ENCODE data around the gene COPS9.

DNA sequence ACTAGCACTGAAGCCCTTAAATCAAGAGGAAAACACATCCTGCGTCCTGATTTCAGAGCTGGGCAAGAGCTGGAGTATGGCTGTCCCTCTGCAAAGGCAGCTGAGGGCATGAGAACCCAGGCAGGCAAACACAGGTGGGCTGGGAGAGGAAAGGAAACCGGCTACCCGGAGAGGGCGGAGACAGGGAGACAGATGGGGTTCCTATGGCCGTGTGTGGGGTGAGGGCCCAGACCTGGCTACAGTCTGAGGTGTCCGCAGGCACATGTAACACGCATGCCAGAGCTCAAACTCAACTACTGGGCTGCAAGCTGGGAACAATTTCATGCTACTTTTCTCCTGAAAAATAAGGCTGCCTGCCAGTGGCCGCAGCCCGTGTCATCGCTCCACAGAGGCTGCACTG is 2.7 kb downstream of the COPS9 start:
- TF ChIP-seq, protein P1, sequence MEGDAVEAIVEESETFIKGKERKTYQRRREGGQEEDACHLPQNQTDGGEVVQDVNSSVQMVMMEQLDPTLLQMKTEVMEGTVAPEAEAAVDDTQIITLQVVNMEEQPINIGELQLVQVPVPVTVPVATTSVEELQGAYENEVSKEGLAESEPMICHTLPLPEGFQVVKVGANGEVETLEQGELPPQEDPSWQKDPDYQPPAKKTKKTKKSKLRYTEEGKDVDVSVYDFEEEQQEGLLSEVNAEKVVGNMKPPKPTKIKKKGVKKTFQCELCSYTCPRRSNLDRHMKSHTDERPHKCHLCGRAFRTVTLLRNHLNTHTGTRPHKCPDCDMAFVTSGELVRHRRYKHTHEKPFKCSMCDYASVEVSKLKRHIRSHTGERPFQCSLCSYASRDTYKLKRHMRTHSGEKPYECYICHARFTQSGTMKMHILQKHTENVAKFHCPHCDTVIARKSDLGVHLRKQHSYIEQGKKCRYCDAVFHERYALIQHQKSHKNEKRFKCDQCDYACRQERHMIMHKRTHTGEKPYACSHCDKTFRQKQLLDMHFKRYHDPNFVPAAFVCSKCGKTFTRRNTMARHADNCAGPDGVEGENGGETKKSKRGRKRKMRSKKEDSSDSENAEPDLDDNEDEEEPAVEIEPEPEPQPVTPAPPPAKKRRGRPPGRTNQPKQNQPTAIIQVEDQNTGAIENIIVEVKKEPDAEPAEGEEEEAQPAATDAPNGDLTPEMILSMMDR (IDR thresholded peaks at IDR 0.05) = no peak
- TF ChIP-seq EP300 (IDR thresholded peaks at IDR 0.05) (no peak), POLR2AphosphoS5 (IDR thresholded peaks at IDR 0.05) (no peak)
